Endothelial cell of umbilical vein (primary cell): ENCODE measurements around the gene NRGN. TPM values are rescaled to one million over a fixed set of nuclear protein-coding genes. Genes with fewer than 3 reads are reported as not detected.

Experiments used
- BruUV-seq: library from RNA; stranded (reverse); fragments of 400-500 nt; replicated peaks from 2 replicates; lab custom pipeline; 2021; lab: Mats Ljungman, UMichigan
- CTCF ChIA-PET: fragments of 300-600, 350-600 bp; sonication (Branson Sonifier 250); formaldehyde crosslinking; loops from one replicate; lab custom pipeline; 2021; ENCODE audit warnings: antibody characterized with exemption, inconsistent platforms; lab: Charles Lee
- POLR2A ChIA-PET: fragments of 300-600, 350-600 bp; sonication (Branson Sonifier 250); formaldehyde crosslinking; loops from one replicate; lab custom pipeline; 2021; ENCODE audit warnings: antibody characterized with exemption, inconsistent platforms; lab: Charles Lee
- DNase-seq: peaks from one replicate; pipeline ENCODE4 v3.0.0-alpha.2; 2011; ENCODE audit warnings: low read depth, low spot score
- FAIRE-seq: peaks from 2 replicates; lab custom pipeline; 2011; peaks lifted over from hg19 to GRCh38; lab: Jason Lieb, UNC
- H2AFZ ChIP-seq: 2 replicates; pipeline ENCODE4 v1.6.0; 2012; ENCODE audit warnings: low read depth, low read length, control low read depth, inconsistent platforms
- H3K27ac ChIP-seq: 2 replicates; pipeline ENCODE4 v1.5.1; 2011; ENCODE audit warnings: low read depth, mild to moderate bottlenecking, control low read depth, low read length, moderate library complexity; ENCODE audit not compliant: insufficient read depth
- H3K27me3 ChIP-seq, 2 experiments: 2 replicates each; pipeline versions ENCODE4 v1.6.0 to v1.6.1; 2011; ENCODE audit warnings: low read length in 2 of 2, mixed read lengths in 1 of 2; ENCODE audit not compliant: control insufficient read depth in 2 of 2, insufficient read depth in 2 of 2
- H3K36me3 ChIP-seq, 2 experiments: 2 replicates in 1 of 2; 3 replicates in 1 of 2; pipeline ENCODE4 v1.5.1; 2011; ENCODE audit warnings: low read length in 2 of 2, mild to moderate bottlenecking in 1 of 2, moderate library complexity in 1 of 2; ENCODE audit not compliant: control insufficient read depth in 2 of 2, insufficient read depth in 2 of 2; ENCODE audit errors: extremely low read depth in 1 of 2
- H3K4me1 ChIP-seq: 3 replicates; pipeline ENCODE4 v1.5.1; 2011; ENCODE audit warnings: mild to moderate bottlenecking, low read length; ENCODE audit not compliant: control insufficient read depth, insufficient read depth; ENCODE audit errors: extremely low read depth
- H3K4me2 ChIP-seq: 2 replicates; pipeline ENCODE4 v1.6.1; 2011; ENCODE audit warnings: low read length, control low read depth, mixed read lengths; ENCODE audit not compliant: insufficient read depth
- H3K4me3 ChIP-seq, 3 experiments: fragments of 200-600 bp in 1 of 3; sonication (generic), shearing (Covaris generic) in 1 of 3; replicated peaks in 1 of 3; 2 replicates each; pipeline ENCODE4 v1.5.1; 2011 to 2016; ENCODE audit warnings: control low read depth in 3 of 3, low read length in 3 of 3, mild to moderate bottlenecking in 2 of 3, inconsistent platforms in 1 of 3, low read depth in 1 of 3, moderate library complexity in 1 of 3; ENCODE audit not compliant: insufficient read depth in 1 of 3
- H3K79me2 ChIP-seq: 2 replicates; pipeline ENCODE4 v1.6.0; 2012; ENCODE audit warnings: low read length, inconsistent platforms; ENCODE audit not compliant: control insufficient read depth, insufficient read depth
- H3K9ac ChIP-seq: replicated peaks from 2 replicates; pipeline ENCODE3; 2011; ENCODE audit warnings: low read length, control low read depth; ENCODE audit not compliant: insufficient read depth; ENCODE audit errors: extremely low read depth
- H3K9me1 ChIP-seq: replicated peaks from 3 replicates; pipeline ENCODE4 v1.6.0; 2011; ENCODE audit warnings: mild to moderate bottlenecking, low read length; ENCODE audit not compliant: control insufficient read depth, insufficient read depth; ENCODE audit errors: extremely low read depth
- H3K9me3 ChIP-seq: replicated peaks from 2 replicates; pipeline ENCODE4 v1.5.1; 2012; ENCODE audit warnings: low read length, inconsistent platforms; ENCODE audit not compliant: control insufficient read depth, insufficient read depth
- H4K20me1 ChIP-seq: replicated peaks from 2 replicates; pipeline ENCODE3; 2011; ENCODE audit warnings: mild to moderate bottlenecking, low read length; ENCODE audit not compliant: control insufficient read depth, insufficient read depth; ENCODE audit errors: extremely low read depth
- CTCF ChIP-seq, 2 donors: IDR thresholded peaks; 1 replicate in 1 of 2; 2 replicates in 1 of 2; pipeline ENCODE4 v1.5.1; 2011; ENCODE audit warnings: low read length in 2 of 2, mild to moderate bottlenecking in 2 of 2, moderate library complexity in 2 of 2, control low read depth in 1 of 2, inconsistent platforms in 1 of 2, low read depth in 1 of 2; ENCODE audit not compliant: insufficient read depth in 1 of 2; ENCODE audit errors: extremely low read depth in 1 of 2
- EZH2 ChIP-seq: IDR thresholded peaks from 2 replicates; pipeline ENCODE4 v1.6.1; 2012; ENCODE audit warnings: borderline replicate concordance, low read depth, mild to moderate bottlenecking, moderate library complexity, low read length, inconsistent platforms; ENCODE audit not compliant: severe bottlenecking
- FOS ChIP-seq: IDR thresholded peaks from 2 replicates; pipeline ENCODE4 v1.6.1; 2011; ENCODE audit warnings: mild to moderate bottlenecking, low read length, moderate library complexity, borderline replicate concordance; ENCODE audit not compliant: insufficient read depth
- GATA2 ChIP-seq: IDR thresholded peaks from 2 replicates; pipeline ENCODE4 v1.7.0; 2011; ENCODE audit warnings: low read depth, mild to moderate bottlenecking, moderate library complexity, mixed read lengths, low read length; ENCODE audit not compliant: insufficient read length, insufficient read depth
- JUN ChIP-seq: IDR thresholded peaks from 2 replicates; pipeline ENCODE4 v1.6.1; 2011; ENCODE audit warnings: borderline replicate concordance, low read depth; ENCODE audit not compliant: insufficient read length, insufficient read depth
- MAX ChIP-seq: IDR thresholded peaks from 2 replicates; pipeline ENCODE4 v1.6.1; 2011; ENCODE audit not compliant: insufficient read depth, insufficient read length
- MYC ChIP-seq: IDR thresholded peaks from one replicate; pipeline ENCODE4 v1.6.1; 2011; ENCODE audit warnings: mild to moderate bottlenecking, low read depth, low read length
- POLR2A ChIP-seq: IDR thresholded peaks from 2 replicates; pipeline ENCODE4 v1.6.1; 2012; ENCODE audit warnings: low read depth, mild to moderate bottlenecking, control low read depth, low read length
- POLR2AphosphoS5 ChIP-seq: IDR thresholded peaks from 2 replicates; pipeline ENCODE4 v1.6.1; 2012; ENCODE audit warnings: low read depth, mild to moderate bottlenecking, control low read depth, low read length, moderate library complexity; ENCODE audit not compliant: insufficient read depth
- dilution Hi-C: fragments of 300-500 bp; cut with MboI; formaldehyde crosslinking; loops from one replicate; pipeline ENCODE4 v1.15.0; 2019; ENCODE audit warnings: low sequenced_read_pairs; ENCODE audit not compliant: extremely low pct_ligation_motif_present
- intact Hi-C: fragments of 100-400 bp; cut with micrococcal nuclease; formaldehyde crosslinking; loops from one replicate; pipeline ENCODE4 v1.10.0; 2022
- polyA plus RNA-seq, 4 experiments: library from polyadenylated mRNA; depleted of rRNA in 3 of 4; stranded (reverse) in 3 of 4; unstranded in 1 of 4; fragments of >200 nt; gene quantifications; 2 replicates each; pipeline versions ENCODE4 v1.2.1 to v1.2.3, GENCODE V29; 2011 to 2012; ENCODE audit warnings: missing spikeins in 1 of 4
- total RNA-seq: library from RNA; stranded (reverse); gene quantifications from 2 replicates; pipeline ENCODE4 v1.2.3, GENCODE V29; 2021

The NRGN gene
- total and polyA plus RNA-seq, 2 donors (not counting 3 experiments of a cell fraction or from before 2014, with no cell fraction given) = 29.1 to 33.5 TPM

GRCh38 chr11:124732230-124732629 is 7.5 kb upstream of the NRGN start:
- ChIA-PET POLR2A (no interaction called here), CTCF (interaction anchor here (0.6 to 1.0 kb wide), 2 partner anchors 47 to 315 kb away, joined by 3 read pairs; no protein-coding TSS in a partner anchor)
- Histone ChIP-seq H3K4me1 (peaks cover 4% of the 10 kb centered on the region), H4K20me1 (no peaks in the 10 kb centered on the region), H3K27ac (no peak overlapping the region), H3K4me3 (no peak overlapping the region), H3K9ac (no peak overlapping the region), H3K9me1 (no peaks in the 10 kb centered on the region), H3K4me2 (no peak overlapping the region), H3K27me3 (peaks cover 7 to 8% of the 10 kb centered on the region in 2 experiments), H2AFZ (no peak overlapping the region), H3K36me3 (no peaks in the 10 kb centered on the region), H3K79me2 (no peaks in the 10 kb centered on the region), H3K9me3 (no peaks in the 10 kb centered on the region)
- DNase-seq (no peak), FAIRE-seq (no peak)
- BruUV-seq = no TSS peak
- TF ChIP-seq MAX (no peak), CTCF (IDR thresholded peaks at IDR 0.05; ENCODE audit: extremely low read depth in 1 of 2, insufficient read depth in 1 of 2, low read depth in 1 of 2, low read length in 2 of 2) (no peak), MYC (no peak), POLR2A (no peak), GATA2 (no peak), EZH2 (no peak), JUN (no peak), POLR2AphosphoS5 (no peak), FOS (no peak)
- dilution Hi-C loops (no loop called here), intact Hi-C loops (no loop called here)
